KMS-11 (cell line): ENCODE data around the gene NOS1AP.

Experiments used
- H2AFZ ChIP-seq: fragments of 200-600 bp; sonication (generic); 2 replicates; pipeline ENCODE4 v1.6.1; 2016; ENCODE audit warnings: antibody characterized with exemption, mixed run types, low read depth
- H3K27ac ChIP-seq: fragments of 200-600 bp; sonication (generic); 2 replicates; pipeline ENCODE4 v1.6.1; 2016; ENCODE audit warnings: mild to moderate bottlenecking, mixed run types
- H3K27me3 ChIP-seq: fragments of 200-600 bp; sonication (generic); 2 replicates; pipeline ENCODE4 v1.6.1; 2017; ENCODE audit warnings: mild to moderate bottlenecking, low read depth, mixed run types, moderate library complexity; ENCODE audit not compliant: insufficient read depth
- H3K36me3 ChIP-seq: fragments of 200-600 bp; sonication (generic); 2 replicates; pipeline ENCODE4 v1.6.1; 2017; ENCODE audit warnings: mild to moderate bottlenecking, mixed run types; ENCODE audit not compliant: insufficient read depth
- H3K4me1 ChIP-seq: fragments of 200-600 bp; sonication (generic); 2 replicates; pipeline ENCODE4 v1.6.1; 2016; ENCODE audit warnings: mild to moderate bottlenecking, low read depth, mixed run types; ENCODE audit not compliant: poor library complexity, severe bottlenecking
- H3K4me2 ChIP-seq: fragments of 200-600 bp; sonication (generic); 2 replicates; pipeline ENCODE4 v1.7.0; 2016; ENCODE audit warnings: mild to moderate bottlenecking, mixed run types
- H3K4me3 ChIP-seq: fragments of 200-600 bp; sonication (generic); IDR thresholded peaks from 2 replicates; pipeline ENCODE4 v1.6.1; 2017; ENCODE audit warnings: low read depth, low read length, mixed read lengths; ENCODE audit not compliant: insufficient read depth
- H3K79me2 ChIP-seq: fragments of 200-600 bp; sonication (generic); 2 replicates; pipeline ENCODE4 v1.6.1; 2016; ENCODE audit warnings: low read depth, mixed run types; ENCODE audit not compliant: insufficient read depth
- H3K9ac ChIP-seq: fragments of 200-600 bp; sonication (generic); 2 replicates; pipeline ENCODE4 v1.6.1; 2016; ENCODE audit warnings: mild to moderate bottlenecking, mixed run types
- H4K20me1 ChIP-seq: fragments of 200-600 bp; sonication (generic); 2 replicates; pipeline ENCODE4 v1.6.1; 2016; ENCODE audit warnings: mild to moderate bottlenecking, mixed run types; ENCODE audit not compliant: insufficient read depth
- TF ChIP-seq, protein P1 (sequence below): fragments of 200-600 bp; sonication (generic); conservative IDR thresholded peaks from 2 replicates; pipeline ENCODE4 v1.6.1; 2017; ENCODE audit warnings: low read depth, mild to moderate bottlenecking, antibody characterized with exemption, low read length, moderate library complexity, mixed read lengths

The NOS1AP gene

DNA sequence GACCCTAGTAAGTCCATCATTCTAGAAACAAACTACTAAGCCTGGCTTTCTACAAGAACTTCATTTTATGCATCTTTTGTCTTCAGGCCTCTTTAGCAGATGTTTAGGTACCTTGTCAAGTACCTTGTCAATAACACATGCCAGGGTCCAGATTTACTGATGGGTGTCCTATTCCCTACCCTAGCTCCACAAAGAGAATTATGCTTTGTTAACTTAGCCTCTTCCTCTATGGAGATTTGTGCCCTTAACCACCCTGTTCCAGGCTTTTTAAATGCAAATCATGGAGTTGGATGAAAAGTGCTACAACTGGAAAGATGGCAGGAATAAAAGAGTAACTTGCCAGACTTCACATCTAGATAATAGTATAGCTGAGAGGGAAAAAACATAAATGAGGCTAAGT lies 264.5 kb downstream of the NOS1AP start:
- no peaks in the 10 kb centered on the region for H3K36me3 ChIP-seq
- H3K9ac ChIP-seq: no peak overlapping the region
- no peaks in the 10 kb centered on the region for H4K20me1 ChIP-seq
- H3K4me1 ChIP-seq: no peaks in the 10 kb centered on the region
- H3K79me2 ChIP-seq: no peaks in the 10 kb centered on the region
- no peak overlapping the region for H3K27ac ChIP-seq
- H3K27me3 ChIP-seq: no peaks in the 10 kb centered on the region
- H3K4me3 ChIP-seq: no peak overlapping the region
- no peak overlapping the region for H3K4me2 ChIP-seq
- no peak overlapping the region for H2AFZ ChIP-seq
- TF ChIP-seq, protein P1, sequence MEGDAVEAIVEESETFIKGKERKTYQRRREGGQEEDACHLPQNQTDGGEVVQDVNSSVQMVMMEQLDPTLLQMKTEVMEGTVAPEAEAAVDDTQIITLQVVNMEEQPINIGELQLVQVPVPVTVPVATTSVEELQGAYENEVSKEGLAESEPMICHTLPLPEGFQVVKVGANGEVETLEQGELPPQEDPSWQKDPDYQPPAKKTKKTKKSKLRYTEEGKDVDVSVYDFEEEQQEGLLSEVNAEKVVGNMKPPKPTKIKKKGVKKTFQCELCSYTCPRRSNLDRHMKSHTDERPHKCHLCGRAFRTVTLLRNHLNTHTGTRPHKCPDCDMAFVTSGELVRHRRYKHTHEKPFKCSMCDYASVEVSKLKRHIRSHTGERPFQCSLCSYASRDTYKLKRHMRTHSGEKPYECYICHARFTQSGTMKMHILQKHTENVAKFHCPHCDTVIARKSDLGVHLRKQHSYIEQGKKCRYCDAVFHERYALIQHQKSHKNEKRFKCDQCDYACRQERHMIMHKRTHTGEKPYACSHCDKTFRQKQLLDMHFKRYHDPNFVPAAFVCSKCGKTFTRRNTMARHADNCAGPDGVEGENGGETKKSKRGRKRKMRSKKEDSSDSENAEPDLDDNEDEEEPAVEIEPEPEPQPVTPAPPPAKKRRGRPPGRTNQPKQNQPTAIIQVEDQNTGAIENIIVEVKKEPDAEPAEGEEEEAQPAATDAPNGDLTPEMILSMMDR: no peak

DNA sequence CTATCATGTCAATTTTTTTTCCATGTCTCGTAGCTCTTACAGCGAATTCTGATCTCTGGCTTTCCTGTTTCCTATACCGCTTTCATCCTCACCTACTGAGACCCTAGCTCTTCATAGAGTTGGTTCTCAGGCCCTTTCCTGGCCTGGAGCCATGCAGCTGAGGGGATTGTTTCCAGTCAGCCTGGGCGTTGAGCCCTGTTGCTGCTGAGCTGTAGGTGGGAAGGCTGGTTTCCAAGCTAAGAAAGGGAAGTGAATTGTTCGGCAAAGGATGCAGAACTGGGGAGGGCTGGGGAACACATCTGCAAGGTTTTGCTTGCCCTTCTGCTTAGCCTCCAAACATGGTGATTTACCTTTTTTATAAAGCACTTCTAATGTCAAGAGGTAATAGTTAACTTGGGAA lies 265.6 kb downstream of the NOS1AP start:
- Histone ChIP-seq H3K4me3 (no peak overlapping the region), H3K27me3 (no peaks in the 10 kb centered on the region), H3K4me2 (no peak overlapping the region), H3K27ac (no peak overlapping the region), H4K20me1 (no peaks in the 10 kb centered on the region), H3K79me2 (no peaks in the 10 kb centered on the region), H3K36me3 (no peaks in the 10 kb centered on the region), H2AFZ (no peak overlapping the region), H3K9ac (no peak overlapping the region), H3K4me1 (no peaks in the 10 kb centered on the region)
- TF ChIP-seq, protein P1: no peak

DNA sequence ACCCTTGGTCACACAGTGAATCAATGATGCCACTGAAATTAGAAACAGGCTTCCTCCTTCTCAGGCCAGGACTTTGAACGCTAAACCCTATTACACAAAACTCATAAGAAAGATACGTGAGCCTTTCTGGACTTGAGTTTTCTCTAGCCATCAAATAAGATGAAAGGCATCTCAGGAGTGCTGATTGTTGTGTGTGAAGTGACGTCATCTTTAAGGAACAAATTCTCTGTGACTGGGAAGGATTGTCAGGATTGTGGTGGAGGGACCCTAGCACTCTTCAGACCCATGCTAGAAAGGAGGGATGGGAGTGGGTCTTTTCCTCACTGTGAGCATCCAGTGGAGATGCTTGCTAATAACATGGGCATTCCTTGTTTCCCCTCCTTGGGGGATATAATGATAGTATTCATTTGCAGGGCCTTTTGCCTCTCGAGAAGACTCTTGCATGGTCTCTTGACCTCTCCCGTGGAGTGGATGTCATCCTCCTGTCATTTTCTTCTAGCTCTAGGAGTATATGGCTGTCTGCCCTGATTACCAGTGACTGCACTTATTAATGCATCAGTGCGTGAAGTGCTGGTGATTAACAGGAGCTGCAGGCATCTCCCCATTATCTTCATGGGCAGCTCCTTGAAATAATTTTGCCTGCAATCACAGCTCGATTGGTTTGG lies 267.3 kb downstream of the NOS1AP start:
- no peaks in the 10 kb centered on the region for H4K20me1 ChIP-seq
- H3K27ac ChIP-seq: no peak overlapping the region
- H3K4me3 ChIP-seq: no peak overlapping the region
- no peak overlapping the region for H3K9ac ChIP-seq
- H3K36me3 ChIP-seq: no peaks in the 10 kb centered on the region
- no peaks in the 10 kb centered on the region for H3K27me3 ChIP-seq
- no peak overlapping the region for H3K4me2 ChIP-seq
- TF ChIP-seq, protein P1: no peak
- no peaks in the 10 kb centered on the region for H3K79me2 ChIP-seq
- no peak overlapping the region for H2AFZ ChIP-seq
- no peaks in the 10 kb centered on the region for H3K4me1 ChIP-seq

DNA sequence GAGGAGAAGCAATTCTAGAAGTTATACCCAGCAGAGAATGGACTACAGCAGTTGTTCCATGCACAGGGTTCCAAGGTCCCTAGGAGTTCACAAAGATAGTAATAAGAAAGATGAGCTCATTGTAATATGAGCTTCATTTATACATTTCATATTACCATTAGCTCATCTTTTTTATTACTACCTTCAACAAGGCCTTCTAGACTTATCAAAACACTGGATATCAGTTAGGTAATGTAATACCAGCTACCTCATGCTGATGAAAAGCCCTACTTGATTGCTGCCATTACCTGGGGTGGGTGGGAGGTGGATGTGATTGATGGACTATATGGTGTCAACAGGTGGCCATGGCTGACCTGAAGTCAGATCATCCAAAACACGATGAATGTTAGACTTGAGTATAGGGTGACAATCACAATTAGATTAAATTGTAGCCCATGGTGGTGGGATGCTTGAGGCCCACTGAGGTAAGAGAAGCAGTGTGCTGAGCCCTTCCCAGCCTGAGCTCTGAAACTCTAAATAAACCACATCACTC lies 273.0 kb downstream of the NOS1AP start:
- Histone ChIP-seq H3K4me1 (no peaks in the 10 kb centered on the region), H3K9ac (no peak overlapping the region), H2AFZ (no peak overlapping the region), H4K20me1 (no peaks in the 10 kb centered on the region), H3K4me3 (no peak overlapping the region), H3K4me2 (no peak overlapping the region), H3K79me2 (no peaks in the 10 kb centered on the region), H3K27me3 (no peaks in the 10 kb centered on the region), H3K36me3 (no peaks in the 10 kb centered on the region), H3K27ac (no peak overlapping the region)
- TF ChIP-seq, protein P1: no peak
